Testis (tissue), 3 donors: ENCODE results near the gene NBEA. TPM values are rescaled to one million over a fixed set of nuclear protein-coding genes. Genes with fewer than 3 reads are reported as not detected.

Experiments used
- DNase-seq: peaks from one replicate; pipeline ENCODE4 v3.0.0-alpha.2; 2019
- H3K27ac ChIP-seq, 2 donors: fragments of 200-600 bp; sonication (generic); one replicate each; pipeline ENCODE4 v1.5.1; 2019
- H3K27me3 ChIP-seq: fragments of 200-600 bp; sonication (generic); one replicate; pipeline ENCODE4 v1.5.1; 2019
- H3K36me3 ChIP-seq: fragments of 200-600 bp; sonication (generic); one replicate; pipeline ENCODE4 v1.5.1; 2017; ENCODE audit warnings: low read depth; ENCODE audit errors: missing control alignments
- H3K4me1 ChIP-seq: fragments of 200-600 bp; sonication (generic); one replicate; pipeline ENCODE4 v1.5.1; 2019
- H3K4me3 ChIP-seq, 2 donors: fragments of 200-600 bp; sonication (generic); one replicate each; pipeline ENCODE4 v1.5.1; 2017 to 2019
- H3K9me3 ChIP-seq: fragments of 200-600 bp; sonication (generic); one replicate; pipeline ENCODE4 v1.5.1; 2017
- POLR2A ChIP-seq: fragments of 450-650 bp; IDR thresholded peaks from one replicate; pipeline ENCODE4 v1.6.1; 2017; ENCODE audit warnings: antibody characterized with exemption, mild to moderate bottlenecking, moderate library complexity
- WGBS, 2 donors: methylation state at CpG; one replicate each; pipeline ENCODE4 v1.1.5; 2018; 5-methylcytosine and 5-hydroxymethylcytosine counted together
- intact Hi-C: fragments of 100-400 bp; cut with DNase I; formaldehyde crosslinking; loops from one replicate; pipeline ENCODE4 v1.15.1; 2023; ENCODE audit warnings: low total_unique reads
- polyA plus RNA-seq: library from polyadenylated mRNA; stranded (reverse); fragments of 350-450 nt; fragmentation: Illumina TruSeq; extraction: RNeasy Lipid Tissue Mini Kit (QIAGEN cat#74804); gene quantifications from one replicate; pipeline ENCODE4 v1.2.3, GENCODE V29; 2014; ENCODE audit warnings: low read depth, low replicate concordance; ENCODE audit not compliant: insufficient read depth
- total RNA-seq, 2 donors: library from RNA; depleted of rRNA; stranded (reverse); fragments of >200 nt; gene quantifications; one replicate each; pipeline ENCODE4 v1.2.3, GENCODE V29; 2016
- TF ChIP-seq, protein P1 (sequence below), 3 experiments: fragments of 450-650 bp in 2 of 3; fragments of 200-600 bp in 1 of 3; sonication (generic) in 1 of 3; IDR thresholded peaks; one replicate each; pipeline ENCODE4 v1.5.1; 2016 to 2019; ENCODE audit warnings: antibody characterized with exemption in 3 of 3, mild to moderate bottlenecking in 2 of 3, moderate library complexity in 1 of 3

NBEA gene
- total and polyA plus RNA-seq, 3 donors from 2014 or later = 8.6 to 22.2 (median 18.3) TPM

DNA sequence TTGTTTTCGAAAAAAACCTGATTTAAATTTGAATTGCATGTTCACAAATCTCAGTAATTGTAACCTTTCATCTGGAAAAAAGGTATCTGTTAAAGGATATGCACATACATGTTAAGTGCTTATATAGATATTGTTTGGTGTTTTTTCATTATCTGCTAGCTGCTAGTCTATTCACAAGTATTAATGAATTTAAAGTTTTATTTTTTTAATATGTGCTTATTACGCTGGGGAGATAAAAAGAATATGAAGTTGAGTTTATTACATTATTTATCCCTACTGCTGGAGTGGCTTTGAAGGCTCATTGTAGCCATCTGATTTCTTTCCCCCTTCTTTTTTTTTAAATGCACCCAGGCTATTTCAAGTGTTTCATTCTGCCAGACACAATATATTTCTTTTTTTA lies 538.3 kb downstream of the NBEA start:
- Histone ChIP-seq H3K9me3 (no peaks in the 10 kb centered on the region), H3K27ac (no peak overlapping the region), H3K4me1 (no peaks in the 10 kb centered on the region), H3K4me3 (no peak overlapping the region), H3K36me3 (no peaks in the 10 kb centered on the region), H3K27me3 (no peaks in the 10 kb centered on the region)
- DNase-seq = no peak
- WGBS, 2 donors = 87% methylated on average over 2 of the region's 2 CpGs
- TF ChIP-seq, protein P1, sequence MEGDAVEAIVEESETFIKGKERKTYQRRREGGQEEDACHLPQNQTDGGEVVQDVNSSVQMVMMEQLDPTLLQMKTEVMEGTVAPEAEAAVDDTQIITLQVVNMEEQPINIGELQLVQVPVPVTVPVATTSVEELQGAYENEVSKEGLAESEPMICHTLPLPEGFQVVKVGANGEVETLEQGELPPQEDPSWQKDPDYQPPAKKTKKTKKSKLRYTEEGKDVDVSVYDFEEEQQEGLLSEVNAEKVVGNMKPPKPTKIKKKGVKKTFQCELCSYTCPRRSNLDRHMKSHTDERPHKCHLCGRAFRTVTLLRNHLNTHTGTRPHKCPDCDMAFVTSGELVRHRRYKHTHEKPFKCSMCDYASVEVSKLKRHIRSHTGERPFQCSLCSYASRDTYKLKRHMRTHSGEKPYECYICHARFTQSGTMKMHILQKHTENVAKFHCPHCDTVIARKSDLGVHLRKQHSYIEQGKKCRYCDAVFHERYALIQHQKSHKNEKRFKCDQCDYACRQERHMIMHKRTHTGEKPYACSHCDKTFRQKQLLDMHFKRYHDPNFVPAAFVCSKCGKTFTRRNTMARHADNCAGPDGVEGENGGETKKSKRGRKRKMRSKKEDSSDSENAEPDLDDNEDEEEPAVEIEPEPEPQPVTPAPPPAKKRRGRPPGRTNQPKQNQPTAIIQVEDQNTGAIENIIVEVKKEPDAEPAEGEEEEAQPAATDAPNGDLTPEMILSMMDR (IDR thresholded peaks at IDR 0.05) = no peak
- TF ChIP-seq POLR2A = no peak
- intact Hi-C loops = no loop called here

DNA sequence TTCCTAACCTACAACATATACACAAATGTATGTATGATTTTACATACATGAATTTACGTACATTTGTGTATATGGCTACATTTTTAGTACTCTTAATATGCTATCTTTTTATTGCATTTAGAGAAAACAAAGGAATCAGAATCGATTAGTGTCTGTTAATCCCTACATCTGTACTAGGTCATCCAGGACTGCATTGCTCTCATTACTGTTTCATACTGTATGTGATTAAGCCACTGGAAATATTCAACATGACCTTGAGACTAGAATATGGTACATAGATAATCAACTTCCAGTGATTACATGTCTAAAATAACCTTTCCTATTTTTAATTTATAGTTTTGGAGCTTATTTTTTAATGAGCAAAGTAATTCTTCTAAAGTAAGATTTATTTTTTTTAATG lies 539.7 kb downstream of the NBEA start:
- intact Hi-C loops = no loop called here
- Histone ChIP-seq H3K4me3 (no peak overlapping the region), H3K9me3 (no peaks in the 10 kb centered on the region), H3K4me1 (no peaks in the 10 kb centered on the region), H3K27ac (no peak overlapping the region), H3K36me3 (no peaks in the 10 kb centered on the region), H3K27me3 (no peaks in the 10 kb centered on the region)
- WGBS, 2 donors = 67 to 80% methylated on average over 2 of the region's 2 CpGs
- DNase-seq = no peak
- TF ChIP-seq, protein P1 (IDR thresholded peaks at IDR 0.05) = no peak
- TF ChIP-seq POLR2A = no peak

DNA sequence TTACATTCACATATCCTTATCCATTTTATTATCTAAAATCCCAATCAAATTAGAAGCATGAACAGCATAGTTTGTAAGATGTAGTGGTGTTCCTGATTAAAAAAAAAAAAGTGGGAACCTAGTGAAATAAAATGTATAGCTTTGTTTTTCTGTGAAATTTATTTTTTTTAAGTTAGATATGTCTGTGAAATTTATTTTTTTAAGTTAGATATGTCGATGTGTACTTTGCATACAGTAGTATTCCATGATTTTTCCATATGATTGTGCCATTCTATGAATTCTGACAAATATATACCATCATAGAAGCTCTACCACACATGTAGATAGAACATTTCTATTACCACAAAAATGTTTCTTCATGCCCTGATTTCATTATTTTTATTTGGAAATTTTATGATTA lies 540.5 kb downstream of the NBEA start:
- 64 to 89% methylated on average over 1 of the region's 1 CpG for WGBS, 2 donors
- TF ChIP-seq, protein P1 (IDR thresholded peaks at IDR 0.05) = no peak
- TF ChIP-seq POLR2A = no peak
- Histone ChIP-seq H3K27ac (no peak overlapping the region), H3K27me3 (no peaks in the 10 kb centered on the region), H3K9me3 (no peaks in the 10 kb centered on the region), H3K4me3 (no peak overlapping the region), H3K36me3 (no peaks in the 10 kb centered on the region), H3K4me1 (no peaks in the 10 kb centered on the region)
- DNase-seq = no peak
- intact Hi-C loops = no loop called here

DNA sequence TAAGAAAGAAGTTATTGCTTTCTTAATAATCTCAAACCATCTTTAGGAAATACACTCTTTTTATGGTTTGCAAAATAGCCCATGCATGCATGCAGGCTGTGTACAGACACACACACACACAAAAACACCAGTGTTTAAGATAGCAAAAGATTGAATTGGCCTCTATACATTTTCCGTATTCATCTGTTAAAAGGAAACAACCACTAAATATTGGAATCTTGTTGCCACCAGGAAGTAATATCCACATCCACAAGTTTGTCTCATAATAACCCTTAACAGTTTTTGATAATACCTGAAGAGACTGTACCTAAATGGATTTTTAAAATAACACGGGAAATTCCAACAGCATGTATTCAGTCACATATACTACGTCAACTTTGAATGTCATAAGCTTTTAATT lies 541.7 kb downstream of the NBEA start:
- no peaks in the 10 kb centered on the region for H3K27me3 ChIP-seq
- H3K36me3 ChIP-seq = no peaks in the 10 kb centered on the region
- 93 to 96% methylated on average over 3 of the region's 3 CpGs for WGBS, 2 donors
- no peak for DNase-seq
- H3K4me3 ChIP-seq = no peak overlapping the region
- no peaks in the 10 kb centered on the region for H3K9me3 ChIP-seq
- intact Hi-C loops = no loop called here
- H3K27ac ChIP-seq = no peak overlapping the region
- TF ChIP-seq POLR2A = no peak
- TF ChIP-seq, protein P1 (IDR thresholded peaks at IDR 0.05) = no peak
- H3K4me1 ChIP-seq = no peaks in the 10 kb centered on the region

DNA sequence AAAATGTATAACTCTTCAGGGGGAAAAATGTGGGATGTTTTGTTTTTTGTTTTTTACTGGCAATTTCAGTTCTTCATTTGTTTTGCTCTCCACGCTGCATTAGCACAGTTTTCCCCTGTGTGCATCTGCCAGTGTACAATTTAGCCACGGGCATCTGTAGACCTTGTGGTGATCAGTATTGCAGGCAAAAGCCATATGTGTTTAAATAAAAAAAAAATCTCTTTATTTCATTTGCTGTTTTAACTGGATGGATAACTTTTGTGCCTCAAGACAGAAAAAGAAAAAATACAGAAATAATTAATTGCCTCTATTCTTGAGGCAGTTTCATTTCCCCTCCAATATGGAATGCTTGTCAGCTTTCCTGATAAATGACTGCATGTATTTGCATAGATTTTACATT lies 542.3 kb downstream of the NBEA start:
- H3K4me3 ChIP-seq = no peak overlapping the region
- H3K27me3 ChIP-seq = no peaks in the 10 kb centered on the region
- H3K27ac ChIP-seq = no peak overlapping the region
- no peak for TF ChIP-seq POLR2A
- TF ChIP-seq, protein P1 (IDR thresholded peaks at IDR 0.05) = no peak
- no peaks in the 10 kb centered on the region for H3K4me1 ChIP-seq
- no peaks in the 10 kb centered on the region for H3K9me3 ChIP-seq
- WGBS, 2 donors = 89 to 91% methylated on average over 2 of the region's 2 CpGs
- no peaks in the 10 kb centered on the region for H3K36me3 ChIP-seq
- DNase-seq = no peak
- intact Hi-C loops = no loop called here
